ENCODE measurements around the gene DPP6.
"Not testable (repeated sequence)": the region's sequence is repeated elsewhere in the genome, so short reads cannot be mapped to it uniquely, and the experiment has no call there.

DPP6 gene

DNA sequence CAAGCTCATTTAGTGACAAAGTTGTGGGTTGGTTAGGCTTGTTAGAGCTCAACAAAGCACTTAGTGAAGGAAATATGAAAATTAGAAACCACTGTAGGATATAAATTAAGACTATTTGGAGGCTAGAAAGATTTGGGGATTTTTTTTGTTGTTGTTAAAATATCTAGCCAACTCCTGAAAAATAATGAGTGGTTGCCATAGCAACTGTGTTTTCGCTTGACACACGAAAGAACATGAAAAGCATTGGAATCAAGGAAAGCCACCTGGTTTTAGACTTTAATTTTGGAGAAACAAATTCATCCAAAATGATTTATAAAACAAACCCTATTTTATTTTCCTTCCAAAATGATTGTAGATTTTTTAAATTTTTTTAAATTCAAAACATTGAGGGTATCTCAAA, 26.3 kb downstream of the DPP6 start:
- not testable (repeated sequence) for DNase-seq

DNA sequence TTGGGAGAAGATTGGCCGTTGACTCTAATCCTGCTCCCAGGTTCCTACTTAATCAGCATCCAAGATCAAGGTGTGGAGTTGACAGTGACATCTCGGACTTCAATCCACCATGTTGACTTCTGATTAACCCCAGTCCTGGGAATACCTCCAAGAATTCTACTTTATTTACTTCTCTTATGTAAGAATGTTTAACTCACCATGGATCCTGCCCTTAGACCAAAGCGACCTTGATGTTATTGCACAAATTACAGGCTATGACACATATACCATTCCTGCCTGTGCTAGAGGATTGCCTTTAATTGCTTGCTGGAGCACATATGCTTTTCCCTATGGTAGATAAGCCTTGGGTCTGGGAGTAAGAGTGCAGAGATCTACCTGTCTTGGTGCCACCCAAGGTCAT, 28.1 kb downstream of the DPP6 start:
- DNase-seq = not testable (repeated sequence)

DNA sequence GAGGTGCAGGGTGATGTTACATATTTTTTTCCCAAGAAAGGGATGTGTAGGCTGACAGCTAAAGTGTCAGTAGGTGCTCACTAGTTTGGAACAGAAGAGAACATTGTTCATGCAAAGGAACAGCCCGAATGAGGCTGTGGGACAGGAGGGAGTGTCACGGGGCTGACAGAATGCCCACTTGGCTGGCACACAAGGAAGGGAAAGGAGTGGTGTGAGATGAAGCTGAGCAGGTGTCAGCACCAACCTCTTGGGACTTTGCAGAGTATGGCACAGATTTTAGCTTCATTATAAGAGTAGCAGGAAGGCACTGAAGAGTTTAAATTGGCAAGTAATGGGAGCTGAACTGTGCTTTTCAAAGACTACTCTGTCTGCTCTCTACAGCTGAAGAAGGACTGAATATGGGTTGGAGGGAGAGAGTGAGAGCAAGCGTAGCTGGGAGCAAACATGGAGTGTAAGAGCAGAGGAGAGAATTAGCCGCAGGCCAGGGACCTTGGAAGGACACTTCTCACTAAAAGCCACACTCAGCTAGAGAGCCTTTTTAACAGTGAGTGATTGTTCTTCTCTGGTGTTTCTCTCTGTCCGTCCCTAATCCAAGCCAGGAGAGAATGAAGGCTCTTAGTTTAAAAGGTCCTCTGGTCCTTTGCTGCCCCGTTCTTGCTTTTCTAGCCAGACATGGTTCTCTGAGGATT, 35.0 kb downstream of the DPP6 start:
- not testable (repeated sequence) for DNase-seq

DNA sequence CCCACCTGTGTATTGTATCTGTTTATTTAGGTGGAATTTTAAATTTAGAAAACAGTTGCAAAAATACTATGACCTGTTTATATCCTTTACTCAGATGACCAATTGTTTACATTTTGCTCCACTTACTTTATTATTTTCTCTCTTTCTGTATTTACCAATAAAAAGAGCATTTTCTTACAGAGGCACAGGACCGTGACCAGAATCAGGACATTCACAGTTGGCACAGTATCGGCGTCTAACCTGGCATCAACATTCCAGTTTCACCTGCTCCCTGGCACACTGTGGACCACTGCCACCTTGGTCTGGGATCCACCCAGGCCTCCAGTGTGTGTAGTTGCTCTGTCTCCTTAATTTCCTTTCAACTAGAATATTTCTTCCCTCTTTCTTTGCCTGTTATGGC, 39.9 kb downstream of the DPP6 start:
- DNase-seq = not testable (repeated sequence)

DNA sequence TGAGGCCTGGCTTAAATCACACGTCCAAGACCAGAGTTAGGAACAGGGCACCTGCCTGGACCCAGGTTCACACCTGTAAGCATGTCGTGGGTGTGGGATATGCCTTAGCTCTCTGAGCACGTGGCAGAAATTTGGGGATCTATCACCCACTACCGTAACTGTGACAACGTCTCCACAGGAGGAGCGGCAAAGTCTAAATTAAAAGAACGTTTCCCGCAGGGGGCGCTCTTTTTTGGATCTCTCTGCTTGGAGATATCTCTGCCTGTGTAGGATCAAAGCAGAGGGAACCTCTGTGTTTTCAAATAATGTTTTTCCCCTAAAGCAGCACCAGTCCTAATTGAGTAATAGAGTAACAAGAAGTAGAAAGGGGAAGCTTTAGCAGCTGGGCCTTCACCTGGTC, 43.0 kb downstream of the DPP6 start:
- DNase-seq = not testable (repeated sequence)

DNA sequence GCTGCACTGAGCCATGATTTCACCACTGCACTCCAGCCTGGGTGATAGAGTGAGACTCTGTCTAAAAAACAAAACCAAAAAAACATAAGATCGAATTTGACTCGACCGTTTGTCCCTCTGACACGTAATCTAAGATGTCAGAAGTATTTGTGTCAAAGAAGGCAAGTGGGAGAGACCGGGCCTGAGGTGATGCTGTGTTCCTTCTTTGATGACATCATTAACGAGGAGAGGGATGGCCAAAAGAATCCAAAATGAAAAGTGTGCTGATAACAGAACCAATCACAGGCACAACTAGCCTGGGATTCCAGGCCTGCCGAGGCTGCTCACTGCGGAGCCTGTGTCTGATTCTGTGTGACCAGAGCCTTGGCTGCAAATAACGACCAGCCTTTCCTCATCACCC, 52.9 kb downstream of the DPP6 start:
- DNase-seq = not testable (repeated sequence)

DNA sequence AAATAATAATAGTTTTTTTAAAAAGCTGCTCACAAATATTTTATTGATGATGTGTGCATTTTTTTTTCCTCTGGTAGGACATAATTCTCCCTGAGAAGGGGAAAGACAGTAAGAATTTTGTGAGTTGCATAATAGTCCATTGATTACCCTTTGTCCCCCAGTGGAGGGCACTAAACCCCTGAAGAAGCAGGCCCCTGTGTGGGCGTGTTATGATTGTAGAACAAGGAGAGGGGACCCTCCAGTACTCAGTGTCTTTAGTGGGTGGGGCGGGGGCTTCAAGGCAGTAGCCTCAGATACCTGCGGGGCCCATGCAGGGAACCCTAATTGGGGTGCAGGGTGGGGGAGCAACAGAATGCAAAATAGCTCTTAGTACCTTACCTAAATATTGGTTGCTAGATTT, 57.4 kb downstream of the DPP6 start:
- not testable (repeated sequence) for DNase-seq

DNA sequence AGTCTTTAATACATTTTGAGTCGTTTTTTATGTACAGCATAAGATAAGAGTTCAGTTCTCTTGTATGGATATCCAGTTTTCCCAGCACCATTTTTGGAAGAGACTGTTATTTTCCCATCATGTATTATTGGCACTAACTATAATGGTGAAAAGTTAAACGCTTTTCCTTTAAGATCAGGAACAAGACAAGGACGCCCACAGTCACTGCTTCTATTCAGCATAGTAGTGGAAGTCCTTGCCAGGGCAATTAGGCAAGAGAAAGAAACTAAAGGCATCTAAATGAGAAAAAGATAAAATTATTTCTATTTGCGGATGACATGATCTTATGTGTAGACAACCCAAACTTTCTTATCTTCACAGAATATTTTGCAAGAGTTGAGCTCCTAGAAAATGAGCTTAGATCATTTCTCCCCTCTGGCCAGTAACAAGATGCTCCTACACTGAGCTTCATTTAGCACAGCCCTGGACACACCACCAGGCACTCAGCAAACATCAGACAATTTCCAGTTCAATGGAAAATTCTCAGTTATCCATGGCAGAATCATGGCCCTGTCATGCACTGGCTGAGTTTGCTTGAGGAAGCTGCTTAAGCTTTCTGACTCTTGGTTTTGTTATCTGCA, 61.6 kb downstream of the DPP6 start:
- not testable (repeated sequence) for DNase-seq

DNA sequence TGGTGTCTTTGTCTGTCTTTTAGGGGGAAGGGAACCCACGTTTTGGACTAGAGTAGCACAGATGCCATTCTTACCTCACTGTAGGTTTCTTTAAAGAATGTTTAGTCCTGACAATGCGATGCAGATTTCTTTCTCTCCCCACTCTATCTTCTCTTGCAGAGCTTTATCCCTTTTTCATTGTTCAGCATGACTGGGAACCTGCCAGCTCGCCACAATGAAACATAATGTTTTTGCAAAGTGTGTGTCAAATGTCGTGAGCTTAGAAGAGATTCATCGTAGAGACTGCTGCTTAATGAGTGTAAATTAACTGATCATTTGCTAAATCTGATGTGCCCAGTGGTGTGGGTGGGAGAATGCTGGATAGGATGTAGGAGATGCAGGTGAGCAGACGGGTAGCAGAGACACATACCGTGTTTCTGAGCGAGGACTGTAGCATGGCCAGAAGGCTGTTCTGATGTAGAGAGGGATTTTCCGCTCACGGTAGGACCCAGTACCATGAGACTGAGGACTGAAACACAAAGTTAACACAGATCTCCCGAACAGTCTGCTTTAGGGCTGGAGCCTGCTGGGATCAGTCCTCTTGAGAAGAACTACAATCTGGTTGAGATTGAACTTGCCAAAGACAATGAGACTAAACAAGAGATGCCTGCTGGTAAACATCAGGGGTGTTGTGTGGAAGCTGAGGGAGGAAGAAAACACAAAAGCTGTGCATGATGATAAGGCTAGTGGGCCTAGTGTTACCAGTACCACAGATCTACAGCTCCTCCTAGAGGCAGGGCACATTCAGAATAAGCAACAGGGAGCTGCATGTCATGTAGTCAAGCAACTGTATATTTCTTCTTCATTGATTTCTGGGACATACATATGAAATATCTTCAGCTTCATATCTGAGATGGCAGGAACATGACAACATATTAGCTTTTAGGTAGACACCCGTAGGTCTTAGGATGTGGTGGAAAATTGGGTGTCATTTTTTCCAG, 65.5 kb downstream of the DPP6 start:
- not testable (repeated sequence) for DNase-seq

DNA sequence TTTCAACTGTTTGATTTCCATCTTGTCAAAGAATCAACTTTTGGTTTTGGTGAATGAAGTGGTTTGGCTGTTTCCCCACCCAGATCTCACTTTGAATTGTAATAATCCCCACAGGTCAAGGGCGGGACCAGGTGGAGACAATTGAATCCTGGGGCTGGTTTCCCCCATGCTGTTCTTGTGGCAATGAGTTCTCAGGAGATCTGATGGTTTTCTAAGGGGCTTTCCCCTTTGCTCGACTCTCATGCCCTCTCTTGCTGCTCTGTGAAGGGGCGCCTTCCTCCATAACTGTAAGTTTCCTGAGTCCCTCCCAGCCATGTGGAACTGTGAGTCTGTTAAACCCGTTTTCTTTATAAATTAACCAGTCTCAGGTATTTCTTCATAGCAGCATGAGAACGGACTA, 68.6 kb downstream of the DPP6 start:
- DNase-seq = not testable (repeated sequence)

DNA sequence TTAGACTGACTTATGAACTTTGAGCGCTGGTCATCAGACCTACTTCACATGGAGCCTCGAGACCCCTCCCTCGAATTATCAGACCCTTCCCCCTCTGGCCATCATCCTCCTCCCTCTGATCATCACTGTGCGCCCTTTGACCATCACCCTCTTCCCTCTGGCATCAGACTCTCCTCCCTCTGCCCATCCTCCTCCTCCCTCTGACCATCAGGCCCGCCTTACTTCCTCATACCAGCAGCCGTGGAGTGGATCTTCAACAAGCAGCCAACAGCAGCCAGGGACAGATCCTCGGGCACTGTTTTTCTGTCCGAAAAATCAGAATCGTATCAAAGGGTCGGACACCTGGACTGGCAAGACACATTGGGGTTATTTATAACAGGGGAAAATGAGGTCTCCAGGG, 70.5 kb downstream of the DPP6 start:
- not testable (repeated sequence) for DNase-seq

DNA sequence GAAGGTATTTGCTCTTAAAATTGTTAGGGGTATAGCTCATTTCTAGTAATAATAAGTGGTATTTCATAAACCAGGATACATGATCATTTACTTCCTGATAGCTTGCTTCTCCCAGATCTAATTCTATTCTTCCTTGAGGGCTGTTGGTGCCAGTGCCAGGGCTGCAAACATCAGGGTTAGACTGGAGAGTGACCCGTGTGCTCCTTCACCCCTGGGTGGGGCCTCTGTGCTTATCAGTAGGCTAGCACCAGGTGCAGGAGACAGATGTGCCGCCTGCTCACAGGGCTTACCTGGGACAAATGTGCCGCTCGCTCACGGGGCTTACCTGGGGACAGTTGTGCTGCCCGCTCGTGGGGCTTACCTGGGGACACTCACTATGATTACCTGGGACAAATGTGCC, 71.2 kb downstream of the DPP6 start:
- not testable (repeated sequence) for DNase-seq

DNA sequence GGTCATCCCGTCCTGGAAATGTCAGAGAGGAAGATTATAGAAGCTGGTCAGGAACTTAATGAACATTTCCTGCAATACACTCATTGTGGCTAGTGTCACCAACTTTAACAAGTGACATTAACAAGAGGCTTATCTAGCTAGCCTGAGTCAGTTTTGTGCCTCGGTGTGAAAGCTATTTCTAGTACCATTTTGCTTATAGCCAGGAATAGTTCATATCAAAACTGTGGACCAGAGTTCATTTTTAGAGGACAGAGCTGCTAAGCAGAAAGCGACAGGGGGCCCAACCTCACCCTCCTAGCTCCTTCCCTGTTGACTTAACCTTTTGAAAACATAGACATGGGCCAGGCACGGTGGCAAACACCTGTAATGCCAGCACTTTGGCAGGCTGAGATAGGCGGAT, 76.9 kb downstream of the DPP6 start:
- DNase-seq = not testable (repeated sequence)

DNA sequence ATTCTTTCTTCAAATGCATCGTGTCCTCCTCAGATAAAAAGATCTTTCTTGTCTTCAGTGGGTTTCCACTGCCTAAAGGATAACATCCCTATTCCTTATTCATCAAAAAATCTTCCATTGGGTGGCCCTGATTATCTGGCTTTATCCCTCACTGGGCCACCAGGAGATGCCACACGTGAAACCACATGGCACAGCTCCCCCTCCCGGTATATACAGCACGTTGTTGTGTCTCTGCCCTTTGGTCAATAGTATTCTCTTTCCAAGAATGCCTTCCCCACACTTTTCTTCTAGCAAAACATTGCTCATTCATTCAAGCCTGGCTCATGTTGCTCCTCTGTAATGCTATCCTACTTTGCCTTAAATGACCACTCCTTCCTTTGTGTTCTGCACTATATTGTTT, 80.4 kb downstream of the DPP6 start:
- not testable (repeated sequence) for DNase-seq

DNA sequence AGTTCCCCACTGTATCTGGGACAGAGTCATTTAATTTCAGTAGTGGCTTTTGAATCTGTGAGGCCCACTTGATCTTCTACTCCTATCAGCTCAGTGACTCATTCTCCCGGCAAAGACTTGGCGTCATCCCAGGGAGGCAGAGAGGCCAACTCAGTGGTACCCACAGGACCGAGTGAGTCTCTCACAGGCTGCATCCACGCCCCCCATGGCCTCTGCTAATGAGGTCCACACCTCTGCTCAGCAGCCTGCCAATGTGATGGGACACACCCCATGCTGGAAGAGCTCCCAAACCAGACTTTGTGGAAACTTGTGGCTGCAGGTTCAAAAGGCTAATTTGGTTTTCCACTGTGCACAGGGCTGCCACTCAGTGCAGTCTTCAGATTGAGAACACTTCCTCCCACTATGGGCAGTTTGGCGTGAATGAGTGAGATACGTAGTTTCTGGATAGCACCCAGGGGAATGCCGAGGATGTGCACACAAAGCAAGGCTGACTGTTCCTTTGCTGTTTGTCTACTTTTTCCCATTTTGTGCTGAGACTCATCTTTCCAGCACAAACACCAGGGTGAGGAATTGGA, 81.6 kb downstream of the DPP6 start:
- DNase-seq = not testable (repeated sequence)

DNA sequence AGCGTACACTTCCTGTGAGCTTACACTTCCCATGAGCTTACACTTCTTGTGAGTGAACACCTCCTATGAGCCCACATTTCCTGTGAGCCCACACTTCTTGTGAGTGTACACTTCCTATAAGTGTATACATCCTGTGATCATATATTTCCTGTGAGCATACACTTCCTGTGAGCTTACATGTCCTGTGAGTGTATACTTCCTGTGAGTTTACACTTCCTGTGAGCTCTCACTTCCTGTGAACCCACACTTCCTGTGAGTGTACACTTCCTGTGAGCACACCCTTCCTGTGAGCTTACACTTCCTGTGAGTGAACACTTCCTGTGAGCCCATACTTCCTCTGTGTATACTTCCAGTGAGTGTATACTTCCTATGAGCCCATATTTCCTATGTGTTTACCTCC, 82.5 kb downstream of the DPP6 start:
- DNase-seq = not testable (repeated sequence)

DNA sequence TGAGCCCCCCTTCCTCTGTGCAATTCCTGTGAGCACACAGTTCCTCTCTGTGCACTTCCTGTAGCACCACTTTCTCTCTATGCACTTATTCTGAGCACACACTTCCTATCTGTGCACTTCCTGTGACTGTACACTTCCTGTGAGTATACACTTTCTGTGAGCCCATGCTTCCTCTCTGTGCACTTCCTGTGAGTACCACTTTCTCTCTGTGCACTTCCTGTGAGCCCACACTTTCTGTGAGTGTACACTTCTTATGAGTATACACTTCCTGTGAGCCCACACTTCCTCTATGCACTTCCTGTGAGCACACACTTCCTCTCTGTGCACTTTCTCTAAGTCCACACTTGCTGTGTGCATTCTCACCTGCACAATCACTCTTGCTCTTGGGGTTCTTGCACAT, 83.4 kb downstream of the DPP6 start:
- DNase-seq = not testable (repeated sequence)

DNA sequence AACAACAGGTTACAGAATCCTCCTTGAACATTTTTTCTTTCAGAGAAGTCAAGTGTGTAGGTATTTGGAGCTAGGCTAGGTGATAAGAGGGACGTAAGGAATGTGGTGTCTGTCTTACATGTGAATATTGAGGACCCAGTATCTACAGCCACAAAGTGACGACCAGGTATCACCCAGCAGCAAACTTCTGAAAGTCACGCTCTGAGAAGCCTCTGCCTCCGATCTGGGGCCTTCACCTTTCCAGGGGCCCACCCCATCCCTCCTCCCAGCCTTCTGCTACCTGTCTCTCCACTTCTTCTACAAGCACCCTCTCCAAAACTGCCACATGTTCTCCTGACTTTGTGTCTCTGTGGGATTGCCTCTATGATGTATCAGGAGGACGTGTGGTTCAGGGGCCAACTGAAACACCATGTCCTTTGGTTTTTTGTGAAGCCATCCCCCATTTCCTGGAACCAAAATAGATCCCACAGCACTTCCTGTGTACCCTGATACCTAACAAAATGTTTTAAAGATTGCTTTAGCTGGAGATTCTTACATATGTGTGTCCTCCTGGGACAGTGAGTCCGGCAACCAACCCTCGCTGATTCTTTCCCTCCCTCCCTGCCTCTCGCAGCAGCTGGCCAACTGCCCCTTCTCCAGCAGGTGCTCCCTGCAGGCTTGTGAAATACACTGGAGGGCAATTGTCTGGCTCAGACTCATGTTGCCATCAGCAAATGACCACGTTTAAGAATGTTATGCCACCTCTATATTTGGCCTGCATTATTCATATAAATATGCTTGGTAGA, 93.9 kb downstream of the DPP6 start:
- DNase-seq = not testable (repeated sequence)

DNA sequence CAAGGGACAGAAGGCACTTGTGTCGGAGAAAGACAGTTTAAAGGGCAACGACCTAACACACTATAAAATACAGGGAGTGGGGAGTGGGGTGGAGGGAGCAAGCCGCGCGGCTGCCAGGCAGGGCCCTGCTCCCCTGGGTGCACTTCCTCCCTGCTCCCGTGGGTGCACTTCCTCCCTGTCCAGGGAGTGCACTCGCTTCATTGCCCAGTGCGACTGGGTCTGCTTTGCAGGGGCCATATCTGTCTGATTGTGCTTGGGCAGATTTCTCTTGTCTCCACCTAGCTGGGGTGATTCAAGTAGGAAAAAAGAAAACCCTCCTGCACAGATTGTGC, 94.5 kb downstream of the DPP6 start:
- not testable (repeated sequence) for DNase-seq

DNA sequence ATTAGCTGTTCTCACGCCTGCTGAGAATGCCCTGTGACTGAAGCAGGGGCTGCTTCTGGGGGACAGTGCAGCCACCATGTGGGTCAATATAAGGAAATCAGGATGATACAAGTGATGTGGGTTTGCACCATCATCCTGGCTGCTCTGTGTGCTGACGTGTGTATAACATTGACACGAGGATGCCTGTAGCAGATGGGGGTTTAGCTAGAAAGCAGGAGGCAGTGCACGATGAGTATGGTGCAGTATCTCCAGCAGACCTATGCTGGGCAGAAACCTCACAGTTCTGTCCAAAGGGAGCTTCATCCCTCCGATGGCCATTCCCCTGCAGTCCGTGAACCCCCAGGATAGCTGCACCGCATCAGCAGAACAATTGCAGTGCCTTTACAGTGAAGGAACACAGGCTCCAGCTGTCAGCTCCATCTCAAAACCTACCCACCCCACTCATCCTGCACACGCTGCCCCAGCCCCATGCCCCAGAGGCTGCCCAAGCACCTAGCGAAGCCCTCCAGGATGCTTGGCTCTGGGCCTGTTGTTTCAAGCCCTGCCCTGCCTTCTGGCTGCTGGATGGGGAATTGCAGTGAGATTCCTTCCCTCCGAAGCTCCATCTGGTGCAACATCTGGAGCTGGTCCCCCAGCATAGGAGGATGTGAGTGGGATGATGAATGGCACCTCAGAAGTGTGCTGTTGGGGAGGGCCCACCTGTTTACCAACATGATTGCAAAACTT, 96.8 kb downstream of the DPP6 start:
- not testable (repeated sequence) for DNase-seq

DNA sequence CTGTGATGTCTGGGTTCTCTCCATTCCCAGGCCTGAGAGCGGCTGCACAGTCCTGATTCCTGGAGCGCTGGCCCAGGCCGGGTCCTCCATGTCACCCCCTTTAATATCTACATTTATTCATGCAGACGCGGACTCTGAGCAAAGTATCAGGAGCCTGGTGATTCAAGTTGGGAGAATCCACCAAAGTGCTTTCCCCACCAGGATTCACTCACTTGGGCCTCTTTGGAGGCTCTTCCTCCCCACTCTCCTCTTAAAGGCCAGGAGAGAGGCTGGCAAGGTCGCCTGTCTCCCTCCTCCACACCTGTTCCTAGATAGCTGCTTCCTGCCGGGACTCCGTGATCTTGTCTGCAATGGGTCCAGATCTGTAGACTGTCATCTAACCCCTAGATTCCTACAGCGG, 98.5 kb downstream of the DPP6 start:
- DNase-seq = not testable (repeated sequence)
